HL-60 (cell line): ENCODE data around the gene PRND.

Experiments used
- DNase-seq, 2 experiments: peaks; one replicate each; pipeline ENCODE4 v3.0.0-alpha.2; 2010 to 2020; ENCODE audit warnings: low read depth in 1 of 2, low spot score in 1 of 2
- H3K27ac ChIP-seq: fragments of 250-450 bp; sonication (Bioruptor Pico); replicated peaks from 2 replicates; pipeline ENCODE4 v1.5.1; 2020; ENCODE audit warnings: mild to moderate bottlenecking, moderate library complexity
- H3K27me3 ChIP-seq: fragments of 250-450 bp; sonication (Bioruptor Pico); 2 replicates; pipeline ENCODE4 v1.5.1; 2021; ENCODE audit warnings: mild to moderate bottlenecking, moderate library complexity; ENCODE audit not compliant: insufficient read depth, poor library complexity, severe bottlenecking
- H3K4me3 ChIP-seq: replicated peaks from 2 replicates; pipeline ENCODE4 v1.5.1; 2011; ENCODE audit warnings: mild to moderate bottlenecking, control low read depth, low read length; ENCODE audit not compliant: insufficient read depth
- CTCF ChIP-seq: IDR thresholded peaks from one replicate; pipeline ENCODE4 v1.5.1; 2011; ENCODE audit warnings: low read length, control low read depth, inconsistent platforms; ENCODE audit not compliant: insufficient read depth
- GABPA ChIP-seq: IDR thresholded peaks from 2 replicates; pipeline ENCODE4 v1.6.1; 2012; ENCODE audit warnings: low read depth
- POLR2AphosphoS5 ChIP-seq: IDR thresholded peaks from 2 replicates; pipeline ENCODE4 v1.6.1; 2012; ENCODE audit warnings: low read depth
- REST ChIP-seq: IDR thresholded peaks from 2 replicates; pipeline ENCODE4 v1.6.1; 2012; ENCODE audit warnings: low read depth; ENCODE audit not compliant: insufficient replicate concordance
- SPI1 ChIP-seq: IDR thresholded peaks from 2 replicates; pipeline ENCODE4 v1.6.1; 2012; ENCODE audit warnings: low read depth, mild to moderate bottlenecking, borderline replicate concordance

Gene PRND

GRCh38 chr20:4720041-4720976, 1.4 kb upstream of the PRND start:
- H3K4me3 ChIP-seq = no peak overlapping the region
- peak; percentile 61 for TF ChIP-seq CTCF
- no peak for TF ChIP-seq GABPA
- no peak overlapping the region for H3K27ac ChIP-seq
- DNase-seq = peak; percentile 46 to 63
- H3K27me3 ChIP-seq = no peaks in the 10 kb centered on the region

GRCh38 chr20:4720977-4721349, 746 bp upstream of the PRND start:
- H3K27ac ChIP-seq = no peak overlapping the region
- H3K4me3 ChIP-seq = no peak overlapping the region
- no peak for DNase-seq
- no peak for TF ChIP-seq REST
- no peak for TF ChIP-seq POLR2AphosphoS5
- TF ChIP-seq CTCF = no peak
- TF ChIP-seq SPI1 = no peak
- no peak for TF ChIP-seq GABPA
- no peaks in the 10 kb centered on the region for H3K27me3 ChIP-seq

GRCh38 chr20:4722571-4722970, 862 bp downstream of the PRND start:
- Histone ChIP-seq H3K27ac (no peak overlapping the region), H3K4me3 (no peak overlapping the region), H3K27me3 (no peaks in the 10 kb centered on the region)
- DNase-seq = no peak
- TF ChIP-seq GABPA (no peak), POLR2AphosphoS5 (no peak), CTCF (no peak), SPI1 (no peak), REST (no peak)
